COLO829 (cell line): ENCODE results near the gene C16orf86.

ENCODE experiments used
- DNase-seq: peaks from one replicate; pipeline ENCODE4 v3.0.0; 2012; ENCODE audit warnings: low spot score

C16orf86 gene

GRCh38 chr16:67666559-67667452 lies at the start of gene C16orf86, which contains the start of gene ENKD1:
Gene C16orf86 (plus strand): TSS chr16:67666814. CDS start chr16:67666971, 157 bp downstream.
Gene ENKD1 (minus strand): TSS chr16:67666750. CDS start chr16:67666442, 308 bp downstream.
- DNase-seq, result peak; percentile 50

GRCh38 chr16:67628216-67628615 lies 38.4 kb upstream of the C16orf86 start:
- DNase-seq, result no peak

- no peak for DNase-seq
Measured at GRCh38 chr16:67632415-67633172, 34.0 kb upstream of the C16orf86 start.

DNA sequence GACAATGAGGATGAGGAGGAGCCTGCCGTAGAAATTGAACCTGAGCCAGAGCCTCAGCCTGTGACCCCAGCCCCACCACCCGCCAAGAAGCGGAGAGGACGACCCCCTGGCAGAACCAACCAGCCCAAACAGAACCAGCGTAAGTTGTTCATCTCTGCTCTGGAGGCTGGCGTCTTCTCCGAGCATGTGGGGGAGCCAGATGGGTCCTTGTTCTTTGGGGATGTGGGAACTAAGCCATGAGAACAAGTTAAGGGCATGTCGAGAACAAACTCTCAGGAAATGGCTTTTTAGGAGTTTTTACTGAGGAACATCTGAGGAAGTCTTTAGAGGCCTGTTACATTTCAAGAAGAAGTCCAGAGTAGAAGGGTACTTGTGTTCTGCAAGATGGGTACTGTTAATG lies 29.9 kb upstream of the C16orf86 start:
- DNase-seq, result no peak

DNA sequence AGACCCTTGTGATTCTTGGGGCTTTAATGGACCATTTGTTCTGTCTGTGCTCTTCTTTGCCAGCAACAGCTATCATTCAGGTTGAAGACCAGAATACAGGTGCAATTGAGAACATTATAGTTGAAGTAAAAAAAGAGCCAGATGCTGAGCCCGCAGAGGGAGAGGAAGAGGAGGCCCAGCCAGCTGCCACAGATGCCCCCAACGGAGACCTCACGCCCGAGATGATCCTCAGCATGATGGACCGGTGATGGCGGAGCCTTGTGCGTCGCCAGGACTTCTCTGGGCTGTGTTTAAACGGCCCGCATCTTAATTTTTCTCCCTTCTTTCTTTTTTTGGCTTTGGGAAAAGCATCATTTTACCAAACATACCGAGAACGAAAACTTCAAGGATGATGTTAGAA lies 29.0 kb upstream of the C16orf86 start:
- DNase-seq, result no peak

DNA sequence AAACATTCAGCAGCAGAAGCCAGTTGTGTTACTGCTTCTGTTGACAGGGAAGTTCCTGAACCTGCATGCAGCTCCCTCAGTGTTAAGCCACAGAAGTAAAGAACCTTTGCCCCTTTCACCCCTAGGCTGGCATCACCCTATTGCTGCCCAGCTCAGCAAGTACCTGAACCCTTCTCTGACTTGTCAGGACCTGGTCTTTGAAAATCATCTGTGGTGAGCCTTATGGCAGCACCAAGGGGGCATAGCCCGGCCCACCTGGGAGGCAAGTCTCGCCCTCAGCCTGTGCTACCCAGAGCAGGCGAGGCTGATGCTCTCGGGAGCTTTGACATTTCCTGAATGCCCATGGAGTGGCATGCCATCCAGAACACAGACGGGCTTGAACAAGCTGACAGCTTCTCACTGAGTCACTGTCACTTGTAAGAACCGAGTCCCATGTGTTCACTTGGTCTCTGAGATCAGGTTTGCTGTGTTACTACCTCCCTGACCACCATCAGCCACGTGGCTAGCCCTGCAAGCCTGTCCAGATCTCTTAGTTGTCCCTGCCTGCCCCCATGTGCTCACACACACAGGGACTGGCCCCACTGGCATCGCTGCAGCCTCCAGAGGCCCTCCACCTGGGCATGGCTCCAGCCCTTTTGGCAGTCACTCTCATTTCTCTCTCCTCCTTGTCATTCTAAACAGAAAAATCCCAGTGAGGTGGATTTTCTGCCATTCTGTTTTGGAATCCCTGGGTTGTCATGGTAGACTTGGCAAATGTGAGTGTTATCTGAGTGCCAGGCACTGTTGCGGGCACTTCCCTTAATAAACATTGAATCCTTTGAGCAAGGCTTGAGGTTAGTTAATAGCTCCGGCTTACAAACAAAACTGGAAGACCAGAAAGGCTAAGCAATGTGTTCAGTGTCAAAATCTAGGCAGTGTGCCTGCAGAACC lies 24.6 kb upstream of the C16orf86 start:
- DNase-seq, result no peak

DNA sequence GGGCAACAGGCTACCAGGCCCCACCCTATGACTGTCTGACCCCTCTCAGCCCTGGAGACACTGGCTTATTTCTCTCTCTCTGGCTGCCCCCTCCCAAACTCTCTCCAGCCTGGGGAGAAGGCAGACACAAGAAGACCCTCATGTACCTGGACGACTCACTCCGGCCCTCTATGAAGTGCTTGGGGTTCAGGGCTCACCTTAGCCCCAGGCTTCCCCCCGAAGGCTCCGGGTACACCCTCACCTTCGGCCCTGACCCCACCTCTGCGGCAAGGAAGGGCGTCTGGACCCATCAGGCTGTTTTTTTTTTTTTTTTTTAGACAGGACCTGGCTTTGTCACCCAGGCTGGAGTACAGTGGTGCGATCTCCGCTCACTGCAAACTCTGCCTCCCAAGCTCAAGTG lies 22.6 kb upstream of the C16orf86 start:
- no peak for DNase-seq

DNA sequence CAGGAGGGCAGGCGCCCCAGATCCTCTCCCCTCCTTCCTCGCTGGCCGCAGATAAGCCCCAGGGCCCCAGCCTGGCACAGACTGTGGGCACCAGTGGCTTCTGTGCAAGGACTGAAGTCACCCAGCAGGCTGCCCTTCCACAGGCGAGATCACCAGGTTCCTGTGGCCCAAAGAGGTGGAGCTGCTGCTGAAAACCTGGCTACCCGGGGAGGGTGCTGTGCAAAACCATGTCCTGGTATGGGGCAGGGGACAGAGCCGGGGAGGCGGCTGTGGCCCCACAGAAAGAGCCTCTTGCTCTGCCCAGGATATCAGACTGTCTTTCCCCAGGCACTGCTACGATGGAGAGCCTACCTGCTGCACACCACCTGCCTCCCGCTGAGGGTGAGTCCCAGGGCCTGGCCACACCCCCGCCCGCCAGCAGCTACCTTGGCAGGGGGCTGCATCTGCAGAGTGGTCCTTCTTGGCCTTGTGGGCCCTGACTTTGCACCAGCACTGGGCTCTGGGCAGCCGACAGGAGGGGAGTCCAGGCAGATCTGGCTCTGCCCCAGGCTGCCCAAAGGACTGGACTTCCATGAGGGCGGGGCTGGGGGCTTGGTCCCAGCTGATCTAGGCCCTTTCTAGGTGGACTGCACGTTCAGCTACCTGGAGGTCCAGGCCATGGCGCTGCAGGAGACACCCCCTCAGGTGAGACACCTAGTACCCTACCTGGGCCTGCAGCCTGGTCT lies 21.1 kb upstream of the C16orf86 start:
- no peak for DNase-seq

DNA sequence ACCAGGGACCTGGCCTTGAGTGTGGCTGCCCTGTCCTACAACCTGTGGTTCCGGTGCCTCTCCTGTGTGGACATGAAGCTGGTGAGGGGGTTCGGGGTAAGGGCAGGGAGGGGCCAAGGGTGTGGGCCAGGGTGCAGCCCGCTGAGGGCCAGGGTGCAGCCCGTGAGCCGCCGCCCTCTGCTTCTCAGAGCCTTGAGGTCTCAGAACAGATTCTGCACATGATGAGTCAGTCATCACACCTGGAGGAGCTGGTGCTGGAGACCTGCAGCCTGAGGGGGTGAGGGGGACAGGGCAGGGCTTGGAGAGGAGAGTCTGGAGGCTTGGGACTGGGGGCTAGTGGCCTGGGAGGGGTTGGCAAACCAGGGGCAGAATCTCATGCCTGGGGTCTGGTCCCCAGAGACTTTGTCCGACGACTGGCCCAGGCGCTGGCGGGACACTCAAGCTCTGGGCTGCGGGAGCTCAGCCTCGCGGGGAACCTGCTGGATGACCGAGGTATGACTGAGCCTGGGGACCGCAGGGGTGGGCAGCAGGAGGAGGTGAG lies 19.4 kb upstream of the C16orf86 start:
- no peak for DNase-seq

DNA sequence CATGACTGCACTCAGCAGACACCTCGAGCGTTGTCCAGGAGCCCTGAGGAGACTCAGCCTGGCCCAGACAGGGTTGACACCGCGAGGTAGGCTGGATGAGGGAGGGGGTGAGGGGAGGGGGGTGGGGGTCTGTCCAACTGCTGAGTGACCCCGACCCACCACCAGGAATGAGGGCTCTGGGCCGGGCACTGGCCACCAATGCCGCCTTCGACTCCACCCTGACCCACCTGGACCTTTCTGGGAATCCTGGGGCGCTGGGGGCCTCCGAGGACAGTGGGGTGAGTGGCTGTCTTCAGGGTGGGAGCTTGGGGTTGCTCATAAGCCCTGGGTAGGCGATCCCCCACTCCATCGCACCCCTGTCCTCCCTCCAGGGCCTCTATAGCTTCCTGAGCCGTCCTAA lies 18.9 kb upstream of the C16orf86 start:
- DNase-seq, result no peak

GRCh38 chr16:67648088-67648763 lies 18.4 kb upstream of the C16orf86 start:
- DNase-seq, result no peak

- DNase-seq, result no peak
Measured at GRCh38 chr16:67648764-67649407, 17.7 kb upstream of the C16orf86 start.

DNA sequence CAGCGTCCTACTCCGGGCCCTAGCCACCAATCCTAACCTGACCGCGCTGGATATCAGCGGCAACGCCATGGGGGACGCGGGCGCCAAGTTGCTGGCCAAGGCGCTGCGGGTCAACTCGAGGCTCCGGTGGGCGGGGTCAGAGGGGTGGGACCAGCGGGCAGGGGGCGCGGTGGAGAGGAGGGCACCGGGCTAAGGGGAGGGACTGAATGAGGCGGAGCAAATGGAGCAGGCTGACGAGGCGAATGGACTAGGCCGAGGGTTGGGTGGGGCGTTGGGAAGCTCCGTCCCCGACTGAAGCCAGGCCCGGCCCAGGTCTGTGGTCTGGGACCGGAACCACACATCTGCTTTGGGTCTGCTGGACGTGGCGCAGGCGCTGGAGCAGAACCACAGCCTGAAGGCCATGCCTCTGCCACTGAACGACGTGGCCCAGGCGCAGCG lies 17.1 kb upstream of the C16orf86 start:
- DNase-seq, result no peak

DNA sequence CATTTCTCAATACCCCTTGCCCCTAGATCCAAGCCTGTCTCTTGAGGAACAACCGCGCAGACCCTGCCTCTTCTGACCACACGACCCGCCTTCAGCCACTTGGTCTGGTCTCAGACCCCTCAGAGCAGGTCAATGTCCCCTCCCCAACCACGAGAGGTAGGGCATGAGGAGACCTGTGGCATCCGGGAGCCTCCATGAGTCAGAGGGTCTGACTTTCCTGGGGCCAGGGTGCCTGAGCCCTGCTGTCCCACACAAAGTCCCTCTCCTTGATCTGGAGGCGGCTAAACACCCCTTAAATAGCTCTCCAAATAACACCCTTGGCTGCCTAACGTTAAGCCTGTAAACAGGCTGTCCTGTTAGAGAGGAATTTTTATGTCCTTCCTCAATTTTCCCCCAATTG lies 16.6 kb upstream of the C16orf86 start:
- DNase-seq, result no peak

DNA sequence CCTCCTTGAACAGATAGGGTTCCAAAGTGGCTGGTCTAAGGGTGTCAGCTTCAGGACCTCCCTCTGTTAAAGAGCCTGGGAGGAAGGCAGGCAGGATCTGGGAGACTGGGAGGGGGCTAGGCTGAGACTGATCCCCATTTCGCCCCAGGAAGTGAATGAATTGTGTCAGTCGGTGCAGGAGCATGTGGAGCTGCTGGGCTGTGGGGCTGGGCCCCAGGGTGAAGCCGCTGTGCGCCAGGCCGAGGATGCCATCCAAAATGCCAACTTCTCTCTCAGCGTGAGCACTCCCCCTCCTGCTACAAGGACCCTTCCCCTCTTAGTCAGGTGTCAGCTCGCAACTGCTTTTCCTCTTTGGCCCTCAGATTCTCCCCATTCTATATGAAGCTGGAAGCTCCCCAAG lies 15.6 kb upstream of the C16orf86 start:
- no peak for DNase-seq

DNA sequence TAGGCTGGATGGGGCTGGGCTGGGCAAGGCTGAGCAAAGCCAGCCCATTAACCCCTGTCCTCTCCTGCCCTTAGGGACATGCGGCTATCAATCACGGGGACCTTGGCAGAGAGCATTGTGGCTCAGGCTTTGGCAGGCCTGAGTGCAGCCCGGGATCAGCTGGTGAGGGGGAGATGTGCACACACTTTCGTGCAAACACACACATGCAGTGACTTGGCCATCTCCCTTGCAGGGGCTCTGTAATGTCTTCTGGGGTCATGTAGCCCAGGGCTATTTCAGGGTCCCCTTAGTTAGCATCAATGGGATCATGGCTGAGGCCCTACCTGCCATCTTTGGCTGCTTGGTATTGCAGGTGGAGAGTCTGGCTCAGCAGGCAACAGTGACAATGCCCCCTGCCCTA lies 14.8 kb upstream of the C16orf86 start:
- no peak for DNase-seq

DNA sequence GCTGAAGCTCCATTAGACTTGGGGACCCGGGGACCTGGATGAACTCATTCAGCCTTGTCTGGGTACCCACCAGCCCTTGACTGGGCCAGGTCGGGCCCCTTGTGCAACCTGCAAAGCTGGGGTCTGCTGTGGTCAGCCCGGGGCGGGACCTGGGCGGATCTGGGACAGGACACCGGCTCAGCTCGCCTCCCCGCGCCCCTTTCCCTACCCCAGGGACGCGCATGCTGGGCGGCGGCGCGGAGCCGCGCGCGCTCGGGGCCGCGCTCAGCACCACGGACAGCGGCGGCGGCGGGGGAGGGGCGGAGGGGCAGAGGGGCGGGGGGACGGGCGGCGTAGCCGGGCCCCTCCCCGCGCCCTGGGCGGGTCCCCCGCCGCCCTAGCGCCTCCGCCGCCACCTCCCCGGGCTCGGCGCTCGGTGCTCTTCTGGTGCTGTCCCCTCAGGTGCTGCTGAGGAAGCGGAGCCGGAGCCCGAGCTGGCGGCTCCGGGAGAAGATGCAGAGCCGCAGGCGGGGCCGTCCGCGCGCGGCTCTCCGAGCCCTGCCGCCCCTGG lies 14.0 kb upstream of the C16orf86 start:
- DNase-seq, result no peak

GRCh38 chr16:67653128-67653788 lies 13.4 kb upstream of the C16orf86 start:
- no peak for DNase-seq

GRCh38 chr16:67653789-67654402 lies 12.7 kb upstream of the C16orf86 start:
- no peak for DNase-seq
